MM.1S (cell line): Measurements from ENCODE around the gene MRM1.

ENCODE experiments used
- DNase-seq: peaks from one replicate; pipeline ENCODE4 v3.0.0-alpha.2; 2015
- H2AFZ ChIP-seq: fragments of 300-600 bp; sonication (generic); 2 replicates; pipeline ENCODE4 v1.6.0; 2016; ENCODE audit warnings: antibody characterized with exemption, low read length
- H3F3A ChIP-seq: fragments of 300-600 bp; sonication (generic); 2 replicates; pipeline ENCODE4 v1.6.1; 2016; ENCODE audit warnings: mild to moderate bottlenecking, antibody characterized with exemption, low read length, moderate library complexity, mixed read lengths; ENCODE audit not compliant: insufficient read depth
- H3K27ac ChIP-seq: fragments of 300-600 bp; sonication (generic); 2 replicates; pipeline ENCODE4 v1.5.1; 2016; ENCODE audit warnings: mild to moderate bottlenecking, low read length
- H3K27me3 ChIP-seq: fragments of 300-600 bp; sonication (generic); replicated peaks from 2 replicates; pipeline ENCODE4 v1.6.0; 2016; ENCODE audit warnings: low read length; ENCODE audit not compliant: insufficient read depth
- H3K36me3 ChIP-seq: fragments of 300-600 bp; sonication (generic); replicated peaks from 2 replicates; pipeline ENCODE4 v1.6.1; 2016; ENCODE audit warnings: mild to moderate bottlenecking, low read length, mixed read lengths; ENCODE audit not compliant: insufficient read depth
- H3K4me1 ChIP-seq: fragments of 300-600 bp; sonication (generic); 2 replicates; pipeline ENCODE4 v1.6.1; 2016; ENCODE audit warnings: low read length, mixed read lengths
- H3K4me2 ChIP-seq: fragments of 300-600 bp; sonication (generic); 2 replicates; pipeline ENCODE4 v1.6.0; 2016; ENCODE audit warnings: low read depth, low read length
- H3K4me3 ChIP-seq: fragments of 300-600 bp; sonication (generic); 2 replicates; pipeline ENCODE4 v1.5.1; 2016; ENCODE audit warnings: low read length, mixed read lengths
- H3K79me2 ChIP-seq: fragments of 300-600 bp; sonication (generic); 2 replicates; pipeline ENCODE4 v1.6.1; 2016; ENCODE audit warnings: mixed run types, low read length, mixed read lengths
- H3K9ac ChIP-seq: fragments of 300-600 bp; sonication (generic); 2 replicates; pipeline ENCODE4 v1.6.1; 2016; ENCODE audit warnings: low read length, mixed read lengths
- H3K9me2 ChIP-seq: fragments of 300-600 bp; sonication (generic); replicated peaks from 2 replicates; pipeline ENCODE4 v1.6.1; 2016; ENCODE audit warnings: mild to moderate bottlenecking, low read length, mixed read lengths; ENCODE audit not compliant: insufficient read depth
- H3K9me3 ChIP-seq: fragments of 300-600 bp; sonication (generic); replicated peaks from 2 replicates; pipeline ENCODE4 v1.6.1; 2016; ENCODE audit warnings: mild to moderate bottlenecking, low read length, mixed read lengths; ENCODE audit not compliant: insufficient read depth
- H4K20me1 ChIP-seq: fragments of 300-600 bp; sonication (generic); 2 replicates; pipeline ENCODE4 v1.6.1; 2016; ENCODE audit warnings: mild to moderate bottlenecking, low read length, moderate library complexity, mixed read lengths; ENCODE audit not compliant: insufficient read depth
- EZH2 ChIP-seq: fragments of 300-600 bp; sonication (generic); optimal IDR thresholded peaks from 2 replicates; pipeline ENCODE3; 2017; ENCODE audit warnings: low read depth, mild to moderate bottlenecking, antibody characterized with exemption, low read length, mixed read lengths
- EZH2phosphoT487 ChIP-seq: fragments of 300-600 bp; sonication (generic); IDR thresholded peaks from 2 replicates; pipeline ENCODE4 v1.6.1; 2018; ENCODE audit warnings: antibody characterized with exemption, low read length
- TF ChIP-seq, protein P1 (sequence below): fragments of 300-600 bp; sonication (generic); IDR thresholded peaks from 2 replicates; pipeline ENCODE4 v1.5.1; 2016; ENCODE audit warnings: antibody characterized with exemption, low read length, mixed read lengths

The MRM1 gene

DNA sequence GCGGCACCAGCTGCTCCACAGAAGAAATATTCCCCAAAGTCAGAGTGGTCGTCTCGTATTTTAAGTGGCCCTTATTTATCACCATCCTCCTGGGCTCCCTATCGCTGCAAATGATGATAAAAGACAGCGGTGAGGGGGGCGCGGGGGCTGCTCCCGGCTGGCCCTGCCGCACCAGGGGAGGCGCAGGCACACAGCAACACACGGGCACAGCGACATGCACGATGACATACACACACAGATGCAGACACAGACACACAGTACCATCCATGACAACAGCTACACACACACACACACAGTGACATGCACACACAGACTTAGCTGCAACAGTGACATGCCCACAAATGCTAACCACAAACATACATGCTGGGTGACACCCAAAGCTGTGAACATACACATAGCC is 52.5 kb downstream of the MRM1 start:
- no peaks in the 10 kb centered on the region for H3K79me2 ChIP-seq
- no peak overlapping the region for H2AFZ ChIP-seq
- H3K4me2 ChIP-seq, result no peak overlapping the region
- no peak overlapping the region for H3K9ac ChIP-seq
- H3K4me3 ChIP-seq, result no peak overlapping the region
- no peaks in the 10 kb centered on the region for H3F3A ChIP-seq
- no peaks in the 10 kb centered on the region for H3K9me3 ChIP-seq
- TF ChIP-seq EZH2phosphoT487 (no peak), EZH2 (no peak)
- TF ChIP-seq, protein P1, sequence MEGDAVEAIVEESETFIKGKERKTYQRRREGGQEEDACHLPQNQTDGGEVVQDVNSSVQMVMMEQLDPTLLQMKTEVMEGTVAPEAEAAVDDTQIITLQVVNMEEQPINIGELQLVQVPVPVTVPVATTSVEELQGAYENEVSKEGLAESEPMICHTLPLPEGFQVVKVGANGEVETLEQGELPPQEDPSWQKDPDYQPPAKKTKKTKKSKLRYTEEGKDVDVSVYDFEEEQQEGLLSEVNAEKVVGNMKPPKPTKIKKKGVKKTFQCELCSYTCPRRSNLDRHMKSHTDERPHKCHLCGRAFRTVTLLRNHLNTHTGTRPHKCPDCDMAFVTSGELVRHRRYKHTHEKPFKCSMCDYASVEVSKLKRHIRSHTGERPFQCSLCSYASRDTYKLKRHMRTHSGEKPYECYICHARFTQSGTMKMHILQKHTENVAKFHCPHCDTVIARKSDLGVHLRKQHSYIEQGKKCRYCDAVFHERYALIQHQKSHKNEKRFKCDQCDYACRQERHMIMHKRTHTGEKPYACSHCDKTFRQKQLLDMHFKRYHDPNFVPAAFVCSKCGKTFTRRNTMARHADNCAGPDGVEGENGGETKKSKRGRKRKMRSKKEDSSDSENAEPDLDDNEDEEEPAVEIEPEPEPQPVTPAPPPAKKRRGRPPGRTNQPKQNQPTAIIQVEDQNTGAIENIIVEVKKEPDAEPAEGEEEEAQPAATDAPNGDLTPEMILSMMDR, result no peak
- no peaks in the 10 kb centered on the region for H3K9me2 ChIP-seq
- no peak for DNase-seq
- H3K27ac ChIP-seq, result no peak overlapping the region
- H3K36me3 ChIP-seq, result no peaks in the 10 kb centered on the region
- H4K20me1 ChIP-seq, result no peaks in the 10 kb centered on the region
- H3K4me1 ChIP-seq, result no peaks in the 10 kb centered on the region
- peaks cover 8% of the 10 kb centered on the region for H3K27me3 ChIP-seq

DNA sequence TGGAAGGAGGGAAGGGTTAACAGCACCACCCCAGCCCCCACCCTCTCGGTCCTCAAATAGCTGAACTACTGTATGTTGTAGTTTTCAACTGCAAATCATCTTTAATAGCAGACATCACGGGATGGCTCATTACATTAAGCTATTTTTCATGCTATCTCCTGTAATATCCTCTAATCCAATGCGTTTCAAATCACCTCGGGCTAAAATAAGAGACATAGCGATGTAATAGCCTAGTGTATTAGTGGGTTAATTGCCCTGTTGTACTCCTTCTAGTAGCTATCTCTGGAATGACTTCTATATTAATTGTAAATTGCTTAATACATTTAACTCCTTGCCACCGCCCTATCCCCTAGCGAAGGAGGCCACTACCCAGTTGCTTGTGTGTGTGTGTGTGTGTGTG is 54.3 kb downstream of the MRM1 start:
- no peak overlapping the region for H3K4me2 ChIP-seq

DNA sequence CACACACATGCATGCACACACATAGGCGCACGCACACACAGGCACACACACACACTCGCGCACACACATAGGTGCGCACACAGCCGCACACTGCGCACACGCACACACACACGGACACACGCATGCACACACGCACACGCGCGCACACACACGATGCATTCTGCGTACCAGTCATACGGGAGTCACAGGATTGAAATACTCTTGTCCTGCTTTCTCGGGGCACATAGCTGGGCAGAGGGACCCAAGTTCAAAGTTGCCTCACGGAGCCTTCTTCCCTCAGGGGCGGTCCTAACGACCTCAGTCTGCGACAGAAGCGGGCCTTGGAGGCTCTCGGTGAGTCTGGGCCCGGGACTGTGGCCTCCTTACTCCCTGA is 56.0 kb downstream of the MRM1 start:
- DNase-seq, result no peak
- Histone ChIP-seq H3K4me1 (no peaks in the 10 kb centered on the region), H3K4me2 (no peak overlapping the region), H3K9me2 (no peaks in the 10 kb centered on the region), H3K79me2 (no peaks in the 10 kb centered on the region), H3K27ac (no peak overlapping the region), H4K20me1 (no peaks in the 10 kb centered on the region), H3K9me3 (no peaks in the 10 kb centered on the region), H3K9ac (no peak overlapping the region), H2AFZ (no peak overlapping the region), H3K4me3 (no peak overlapping the region), H3F3A (no peaks in the 10 kb centered on the region), H3K27me3 (peaks cover 31% of the 10 kb centered on the region), H3K36me3 (no peaks in the 10 kb centered on the region)
- TF ChIP-seq, protein P1, result no peak
- TF ChIP-seq EZH2phosphoT487, result no peak
- no peak for TF ChIP-seq EZH2

More for the DNA sequence above, 54.3 kb downstream of the MRM1 start:
- Histone ChIP-seq H2AFZ (no peak overlapping the region), H3K79me2 (no peaks in the 10 kb centered on the region), H3K36me3 (no peaks in the 10 kb centered on the region), H3K9me3 (no peaks in the 10 kb centered on the region), H4K20me1 (no peaks in the 10 kb centered on the region), H3K27me3 (peaks cover 16% of the 10 kb centered on the region), H3F3A (no peaks in the 10 kb centered on the region), H3K4me3 (no peak overlapping the region), H3K9me2 (no peaks in the 10 kb centered on the region), H3K4me1 (no peaks in the 10 kb centered on the region), H3K9ac (no peak overlapping the region), H3K27ac (no peak overlapping the region)
- TF ChIP-seq EZH2 (no peak), EZH2phosphoT487 (no peak)
- TF ChIP-seq, protein P1, result no peak
- no peak for DNase-seq
